Upper lobe of right lung (tissue), 1 donor: Measurements from ENCODE around the gene MYADM. TPM values are rescaled to one million over a fixed set of nuclear protein-coding genes. Genes with fewer than 3 reads are reported as not detected.

Experiments
- ATAC-seq: fragments of 200-7000 bp; cut with Tn5 transposase; one replicate; pipeline ENCODE4 v1.9.1; 2020; ENCODE audit warnings: mild to moderate bottlenecking, moderate library complexity
- DNase-seq: peaks from one replicate; pipeline ENCODE4 v3.0.0-alpha.2; 2020
- H3K27ac ChIP-seq: fragments of 200-600 bp; one replicate; pipeline ENCODE4 v1.8.0; 2022
- H3K27me3 ChIP-seq: fragments of 200-600 bp; one replicate; pipeline ENCODE4 v1.8.0; 2022; ENCODE audit warnings: mild to moderate bottlenecking
- H3K36me3 ChIP-seq: fragments of 200-600 bp; one replicate; pipeline ENCODE4 v1.8.0; 2022
- H3K4me1 ChIP-seq: fragments of 200-600 bp; one replicate; pipeline ENCODE4 v1.8.0; 2022
- H3K4me3 ChIP-seq: fragments of 200-600 bp; one replicate; pipeline ENCODE4 v1.8.0; 2022; ENCODE audit warnings: mild to moderate bottlenecking
- H3K9me3 ChIP-seq: fragments of 200-600 bp; one replicate; pipeline ENCODE4 v1.8.0; 2022
- intact Hi-C: fragments of 100-400 bp; cut with DNase I; formaldehyde crosslinking; loops from one replicate; pipeline ENCODE4 v1.11.0; 2022
- total RNA-seq: library from RNA; stranded (reverse); fragmentation: NEBNext Ultra II Directional; extraction: Animal tissue kit (Norgen Biotek cat#: 25700); gene quantifications from one replicate; pipeline ENCODE4 v1.2.1, GENCODE V29; 2021
- TF ChIP-seq, protein P1 (sequence below): fragments of 200-600 bp; IDR thresholded peaks from one replicate; pipeline ENCODE4 v1.8.0; 2022; ENCODE audit warnings: antibody characterized with exemption
- donor health status: DM: no; HTN: yes; CAD: no; lungs with severe emphysema.

MYADM gene
- total RNA-seq, 1 donor from 2014 or later: 131 TPM

DNA sequence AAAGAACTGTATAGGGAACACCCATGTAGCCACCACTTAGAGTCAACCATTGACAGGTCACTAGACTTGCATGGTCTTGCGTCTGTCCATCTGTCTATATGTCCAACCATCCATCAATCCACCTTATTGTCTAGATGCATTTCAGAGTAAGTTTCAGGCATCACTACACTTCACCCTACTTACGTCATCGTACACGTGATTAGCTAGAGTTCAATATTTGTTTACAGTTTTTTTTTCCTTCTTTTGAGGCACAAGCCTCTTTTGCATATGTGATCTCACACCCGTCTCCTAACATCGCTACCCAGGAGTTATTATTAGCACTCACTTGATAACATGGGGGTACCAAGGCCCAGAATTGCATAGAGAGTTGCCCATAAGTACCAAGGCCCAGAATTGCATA lies 48.3 kb downstream of the MYADM start:
- Histone ChIP-seq H3K27me3 (peaks cover 19% of the 10 kb centered on the region), H3K36me3 (no peaks in the 10 kb centered on the region), H3K9me3 (no peaks in the 10 kb centered on the region), H3K4me3 (no peak overlapping the region), H3K27ac (no peak overlapping the region), H3K4me1 (no peaks in the 10 kb centered on the region)
- no peak for DNase-seq
- ATAC-seq: no peak
- TF ChIP-seq, protein P1, sequence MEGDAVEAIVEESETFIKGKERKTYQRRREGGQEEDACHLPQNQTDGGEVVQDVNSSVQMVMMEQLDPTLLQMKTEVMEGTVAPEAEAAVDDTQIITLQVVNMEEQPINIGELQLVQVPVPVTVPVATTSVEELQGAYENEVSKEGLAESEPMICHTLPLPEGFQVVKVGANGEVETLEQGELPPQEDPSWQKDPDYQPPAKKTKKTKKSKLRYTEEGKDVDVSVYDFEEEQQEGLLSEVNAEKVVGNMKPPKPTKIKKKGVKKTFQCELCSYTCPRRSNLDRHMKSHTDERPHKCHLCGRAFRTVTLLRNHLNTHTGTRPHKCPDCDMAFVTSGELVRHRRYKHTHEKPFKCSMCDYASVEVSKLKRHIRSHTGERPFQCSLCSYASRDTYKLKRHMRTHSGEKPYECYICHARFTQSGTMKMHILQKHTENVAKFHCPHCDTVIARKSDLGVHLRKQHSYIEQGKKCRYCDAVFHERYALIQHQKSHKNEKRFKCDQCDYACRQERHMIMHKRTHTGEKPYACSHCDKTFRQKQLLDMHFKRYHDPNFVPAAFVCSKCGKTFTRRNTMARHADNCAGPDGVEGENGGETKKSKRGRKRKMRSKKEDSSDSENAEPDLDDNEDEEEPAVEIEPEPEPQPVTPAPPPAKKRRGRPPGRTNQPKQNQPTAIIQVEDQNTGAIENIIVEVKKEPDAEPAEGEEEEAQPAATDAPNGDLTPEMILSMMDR: no peak
- intact Hi-C loops: no loop called here

- intact Hi-C loops: no loop called here
- ATAC-seq: no peak
- Histone ChIP-seq H3K27ac (no peak overlapping the region), H3K4me3 (no peak overlapping the region), H3K36me3 (no peaks in the 10 kb centered on the region), H3K9me3 (no peaks in the 10 kb centered on the region), H3K4me1 (no peaks in the 10 kb centered on the region), H3K27me3 (peaks cover 5% of the 10 kb centered on the region)
- TF ChIP-seq, protein P1: no peak
- no peak for DNase-seq
Measured at GRCh38 chr19:53917356-53917755, 49.7 kb downstream of the MYADM start.

Other genes starting within 250 kb of the MYADM start
- gene DPRX, start 235.9 kb upstream of the MYADM start, total RNA-seq: not detected
- 4.0 TPM for gene NLRP12, start 43.6 kb upstream of the MYADM start, total RNA-seq
- gene PRKCG, start 14.3 kb downstream of the MYADM start, total RNA-seq: not detected
- not detected for gene CACNG7, start 41.4 kb downstream of the MYADM start, total RNA-seq
- 0.12 TPM for gene CACNG8, start 95.1 kb downstream of the MYADM start, total RNA-seq
- not detected for gene CACNG6, start 123.8 kb downstream of the MYADM start, total RNA-seq
- 1.1 TPM for gene VSTM1, start 196.0 kb downstream of the MYADM start, total RNA-seq
- gene TARM1, start 213.5 kb downstream of the MYADM start, total RNA-seq: not detected
- gene OSCAR, start 232.9 kb downstream of the MYADM start, total RNA-seq: 59.5 TPM
- gene NDUFA3, start 235.0 kb downstream of the MYADM start, total RNA-seq: 115 TPM
- gene TFPT, start 247.8 kb downstream of the MYADM start, total RNA-seq: 19.5 TPM
- 44.9 TPM for gene PRPF31, start 247.9 kb downstream of the MYADM start, total RNA-seq